Right kidney (tissue), 1 donor: Measurements from ENCODE around the gene PHF5A.
A peak's percentile ranks its signal among the peaks of the same experiment; 100 is the strongest.
"Not testable (repeated sequence)": the region's sequence is repeated elsewhere in the genome, so short reads cannot be mapped to it uniquely, and the experiment has no call there.

Experiments
- DNase-seq: peaks from one replicate; pipeline ENCODE4 v3.0.0-alpha.2; 2016

PHF5A gene

DNA sequence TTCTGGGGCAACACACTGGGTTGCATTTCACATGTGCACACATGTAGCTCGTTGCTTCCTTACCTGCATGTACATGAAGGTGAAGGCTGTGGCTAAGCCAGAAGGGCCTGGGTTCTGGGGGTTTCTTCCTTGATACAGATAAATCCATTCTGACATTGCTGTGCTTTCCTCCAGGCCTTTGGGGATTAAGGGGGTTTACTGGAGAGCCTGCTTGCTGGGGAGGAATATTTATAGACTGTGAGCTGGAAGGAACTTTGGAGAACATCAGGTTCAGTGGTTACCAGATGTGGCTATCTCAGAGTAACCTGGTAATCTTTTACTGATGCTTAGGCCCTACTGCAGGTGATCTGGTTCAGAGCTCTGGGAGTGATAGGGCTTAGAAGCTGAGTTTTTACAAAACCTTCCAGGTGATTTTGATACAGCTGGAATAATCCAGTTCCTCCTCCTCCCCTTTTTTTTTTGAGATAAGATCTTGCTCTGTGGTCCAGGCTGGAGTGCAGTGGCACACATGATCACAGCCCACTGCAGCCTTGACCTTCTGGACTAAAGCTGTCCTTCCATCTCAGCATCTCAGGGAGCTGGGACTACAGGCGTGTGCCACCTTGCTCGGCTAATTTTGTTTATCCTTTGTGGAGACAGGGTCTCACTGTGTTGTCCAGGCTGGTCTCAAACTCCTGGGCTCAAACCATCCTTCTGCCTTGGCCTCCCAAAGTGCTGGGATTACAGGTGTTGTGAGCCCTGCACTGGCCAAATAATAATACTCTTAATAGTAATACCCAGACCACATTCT is 20.3 kb upstream of the PHF5A start:
- no peak for DNase-seq

DNA sequence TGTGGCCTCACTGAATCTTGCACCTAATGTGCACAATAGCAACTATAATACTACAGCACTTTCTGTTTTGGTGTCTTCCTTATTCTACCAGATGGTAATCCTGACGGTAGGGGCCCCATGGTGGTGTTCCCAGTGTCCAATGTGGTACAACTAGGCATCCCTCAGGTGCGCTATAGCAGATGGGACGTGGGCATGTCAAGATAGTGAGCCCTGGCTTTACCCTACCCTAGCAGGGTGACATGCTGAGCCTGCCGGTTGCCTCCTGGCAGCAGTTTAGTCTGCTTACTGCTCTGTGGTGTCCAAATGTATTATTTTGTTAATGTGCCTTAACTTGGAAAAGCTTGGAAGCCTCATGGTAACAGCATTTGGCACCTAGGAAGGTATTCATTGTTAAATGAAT is 19.6 kb upstream of the PHF5A start:
- DNase-seq, result no peak

DNA sequence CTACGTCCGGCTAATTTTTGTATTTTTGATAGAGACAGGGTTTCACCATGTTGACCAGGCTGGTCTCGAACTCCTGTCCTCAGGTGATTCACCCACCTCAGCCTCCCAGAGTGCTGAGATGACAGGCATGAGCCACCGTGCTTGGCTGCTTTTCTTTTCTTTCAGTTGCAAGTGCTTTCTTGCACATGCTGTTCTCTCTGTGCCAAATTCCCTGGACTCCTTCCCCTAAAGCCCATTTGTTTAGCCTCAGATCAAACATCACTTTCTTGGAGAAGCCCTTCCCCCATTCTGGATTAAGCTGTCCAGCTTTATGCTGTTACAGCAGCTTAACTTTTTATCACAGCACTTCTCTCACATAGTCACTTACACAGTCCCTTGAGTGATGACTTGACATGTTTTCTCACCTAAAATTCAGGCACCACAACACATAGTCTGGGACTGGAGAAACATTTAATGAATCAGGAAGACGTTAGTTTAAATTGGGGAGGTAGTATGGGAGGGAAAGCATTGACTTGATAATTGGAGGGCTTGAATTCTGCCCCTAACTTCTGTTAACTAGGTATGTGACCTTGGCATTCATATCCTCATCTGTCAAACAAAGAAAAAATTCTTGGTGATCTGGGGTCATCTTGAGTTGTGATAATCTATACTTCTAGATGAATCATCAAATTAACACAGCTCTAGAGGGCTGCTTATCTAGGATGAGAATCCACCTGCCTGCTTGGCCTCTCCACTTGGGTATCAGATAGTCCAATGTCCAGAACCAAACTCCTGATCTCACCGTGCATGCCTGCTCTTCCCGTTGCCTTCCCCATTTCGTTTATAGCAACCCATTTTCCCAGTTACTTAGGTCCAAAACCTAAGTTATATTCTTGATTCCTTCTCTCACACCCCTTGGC is 18.8 kb upstream of the PHF5A start:
- DNase-seq, result no peak

DNA sequence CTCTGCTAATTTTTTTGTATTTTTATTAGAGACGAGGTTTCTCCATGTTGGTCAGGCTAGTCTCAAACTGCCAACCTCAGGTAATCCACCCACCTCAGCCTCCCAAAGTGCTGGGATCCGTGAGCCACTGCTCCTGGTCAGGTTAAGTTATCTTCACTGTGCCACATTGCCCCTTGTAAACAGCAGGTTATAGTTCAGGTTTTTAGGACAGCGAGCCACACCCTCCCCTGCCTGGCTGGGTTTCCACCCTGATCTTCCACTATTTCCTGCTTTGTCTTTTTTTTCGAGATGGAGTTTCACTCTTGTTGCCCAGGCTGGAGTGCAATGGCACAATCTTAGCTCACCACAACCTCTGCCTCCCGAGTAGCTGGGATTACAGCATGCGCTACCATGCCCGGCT is 16.5 kb upstream of the PHF5A start:
- DNase-seq, result no peak

DNA sequence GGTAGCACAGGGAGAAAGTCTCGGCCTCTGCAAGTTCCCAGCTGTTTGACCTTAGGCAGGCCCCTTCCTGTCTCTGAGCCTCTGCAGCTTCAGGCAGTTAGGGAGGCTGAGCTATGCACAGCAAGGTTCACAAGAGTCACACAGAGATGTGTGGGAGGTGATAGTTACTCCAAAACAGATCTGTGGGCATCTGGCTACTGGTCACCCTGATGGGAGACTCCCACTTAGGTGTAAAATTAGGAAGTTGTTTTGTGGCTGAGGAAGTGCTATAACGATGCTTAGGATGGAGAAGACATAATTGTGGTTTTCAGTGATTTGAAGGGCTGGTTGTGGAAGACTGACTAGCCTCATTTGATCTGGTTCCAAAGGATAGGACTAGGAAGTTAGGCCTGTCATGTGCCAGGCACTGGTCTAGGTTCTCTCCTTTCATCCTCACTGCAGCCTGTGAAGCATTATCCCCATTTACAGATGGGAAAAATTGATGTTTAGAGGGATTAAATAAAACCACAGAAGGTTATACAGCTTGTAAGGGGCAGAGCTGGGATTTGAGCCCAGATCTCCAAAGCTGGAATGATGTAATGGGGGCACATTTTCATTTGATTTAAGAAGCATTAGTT is 13.9 kb upstream of the PHF5A start:
- no peak for DNase-seq

DNA sequence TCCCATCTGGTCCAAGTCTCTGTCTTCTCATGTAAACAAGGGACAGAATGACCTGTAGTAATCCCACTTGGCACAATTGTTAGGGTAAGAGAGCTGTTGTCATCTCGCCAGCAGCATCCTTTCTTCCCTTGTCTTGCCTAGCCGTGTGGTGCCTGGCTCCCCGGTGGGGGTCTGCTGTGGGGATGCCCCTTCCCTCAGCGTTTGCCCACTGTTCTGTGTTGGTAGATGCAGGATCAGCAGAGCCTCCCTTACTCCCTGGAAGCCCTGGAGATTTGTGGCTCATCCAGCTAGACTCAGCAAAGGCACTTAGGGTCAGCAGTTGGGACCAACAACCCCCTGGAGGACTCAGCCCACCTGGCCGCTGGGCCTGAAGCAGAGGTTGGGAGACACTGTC is 13.4 kb upstream of the PHF5A start:
- no peak for DNase-seq

DNA sequence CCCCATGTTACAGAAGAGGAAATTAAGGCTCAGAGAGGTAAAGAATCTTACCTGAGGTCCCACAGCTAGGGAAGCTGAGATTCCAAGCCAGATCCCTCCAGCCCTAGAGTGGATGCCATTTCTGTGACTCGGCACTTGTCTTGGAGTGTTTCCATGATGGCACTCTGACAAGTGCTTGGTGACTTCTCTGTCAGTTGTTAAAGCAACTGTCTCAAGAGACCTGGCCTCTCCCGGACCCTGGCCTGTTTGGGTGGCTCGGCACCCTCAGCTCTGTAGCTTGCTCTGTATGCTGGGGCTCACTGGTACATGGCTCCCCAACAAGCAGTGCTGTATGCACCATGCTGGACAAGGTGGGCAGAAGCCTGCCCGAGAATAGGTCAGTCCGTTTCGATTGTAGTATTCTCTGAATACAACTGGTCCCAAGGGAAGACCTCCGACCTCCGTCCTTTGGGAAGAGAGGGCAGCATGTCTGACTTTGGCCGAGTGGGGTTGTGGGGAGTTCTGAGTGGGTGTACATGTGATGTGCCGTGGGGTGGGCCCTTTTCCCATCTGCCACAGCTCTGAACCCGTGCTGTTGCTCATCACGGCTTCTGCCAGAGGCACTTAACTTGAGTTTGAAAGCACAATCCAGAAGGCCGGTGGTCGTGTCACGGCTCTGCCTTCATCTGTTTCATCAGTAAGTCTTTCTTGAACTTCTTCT is 12.8 kb upstream of the PHF5A start:
- DNase-seq, result no peak

DNA sequence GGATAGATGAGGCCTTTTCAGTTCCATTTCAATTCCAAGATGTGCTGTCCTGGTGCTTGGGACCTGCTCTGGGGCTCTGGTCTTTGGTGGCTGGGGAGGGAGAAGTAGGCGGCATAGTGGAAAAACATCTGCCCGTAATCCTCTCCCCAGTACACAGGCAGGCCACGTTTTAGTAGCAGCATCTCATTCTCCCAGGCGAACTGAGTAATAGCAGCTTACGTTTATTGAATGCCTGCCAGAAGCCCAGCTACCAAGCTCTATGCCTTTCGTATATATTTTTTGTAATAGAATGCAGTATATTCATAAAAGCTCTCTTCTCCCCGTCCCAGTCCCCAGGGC is 11.9 kb upstream of the PHF5A start:
- DNase-seq, result no peak

DNA sequence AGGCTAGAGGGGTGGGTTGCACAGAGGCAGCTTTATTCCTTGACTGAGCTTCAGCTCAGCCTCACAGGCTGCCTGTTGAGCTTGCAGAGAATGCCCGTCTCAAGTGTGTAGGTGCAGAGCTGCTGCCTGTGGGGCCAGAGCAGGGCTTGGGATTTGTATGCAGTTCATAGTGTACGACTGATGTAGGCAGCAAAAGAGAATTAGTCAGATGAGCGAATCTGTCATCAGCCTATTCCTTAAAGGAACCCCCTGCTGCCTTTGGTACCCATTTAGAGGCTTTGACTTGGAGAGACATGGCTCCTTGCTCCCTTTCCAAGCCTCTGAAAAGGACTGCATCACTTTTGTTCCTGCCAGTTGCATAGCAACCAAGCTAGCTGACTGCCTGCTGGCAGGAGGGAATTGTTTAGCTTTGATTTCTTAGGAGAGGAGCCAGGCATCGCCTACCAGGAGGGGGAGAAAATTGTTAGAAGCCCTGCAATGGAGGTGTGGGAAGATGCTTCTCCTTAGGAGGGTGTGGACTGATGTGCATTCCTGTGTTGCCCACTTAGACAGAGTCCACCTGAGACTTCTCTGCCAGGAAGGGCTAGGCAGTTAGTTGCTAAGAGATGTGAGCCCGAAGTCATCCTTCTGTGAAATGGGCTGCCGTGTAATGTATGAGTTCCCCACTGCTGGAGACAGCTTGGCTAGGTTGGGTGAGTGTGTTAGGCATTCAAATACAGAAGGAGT is 11.3 kb upstream of the PHF5A start:
- no peak for DNase-seq

DNA sequence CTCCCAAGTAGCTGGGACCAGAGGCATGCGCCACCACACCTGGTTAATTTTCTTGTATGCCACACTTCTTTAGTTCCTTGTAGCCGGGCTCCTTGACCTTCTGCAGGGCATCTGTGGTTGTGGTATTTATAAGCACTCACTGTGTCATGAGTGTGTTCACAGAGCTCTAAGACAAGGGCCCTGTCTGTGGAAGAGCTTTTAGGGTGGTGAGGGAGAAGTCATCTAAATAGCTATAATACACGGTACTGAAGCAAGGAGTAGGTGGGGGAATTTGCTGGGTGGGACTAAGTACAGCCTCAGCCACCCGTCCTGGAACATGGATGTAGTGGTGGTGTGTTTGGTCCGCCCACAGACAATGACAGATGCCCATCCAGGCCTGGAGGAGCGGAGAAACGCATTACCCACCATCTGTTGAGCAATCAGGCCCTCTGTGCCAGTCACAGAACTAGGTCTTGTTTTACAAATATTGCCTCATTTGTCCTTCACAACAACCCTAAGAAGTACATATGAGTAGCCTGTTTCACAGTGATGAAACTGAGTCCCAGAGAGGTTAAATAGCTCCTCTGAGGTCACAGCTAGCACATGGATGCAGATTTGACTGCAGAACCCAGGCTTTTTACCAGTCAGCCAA is 10.5 kb upstream of the PHF5A start:
- no peak for DNase-seq

DNA sequence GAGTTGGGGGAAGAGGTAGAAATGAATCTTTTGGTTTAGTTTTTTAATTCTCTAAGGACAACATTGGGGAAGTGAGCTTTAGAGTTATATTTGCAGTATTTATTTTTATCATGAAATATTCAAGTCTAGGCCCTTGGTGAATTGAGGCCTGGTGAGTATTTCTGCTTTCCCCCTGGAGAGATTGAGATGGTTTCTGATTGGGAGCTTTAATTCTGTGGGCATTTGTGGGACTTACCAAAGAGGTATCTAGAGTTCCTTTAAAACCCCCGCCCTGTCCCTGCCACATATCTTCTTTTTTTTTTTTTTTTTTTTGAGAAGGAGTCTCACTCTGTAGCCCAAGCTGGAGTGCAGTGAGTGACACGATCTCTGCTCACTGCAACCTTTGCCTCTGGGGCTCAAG is 10.0 kb upstream of the PHF5A start:
- no peak for DNase-seq

DNA sequence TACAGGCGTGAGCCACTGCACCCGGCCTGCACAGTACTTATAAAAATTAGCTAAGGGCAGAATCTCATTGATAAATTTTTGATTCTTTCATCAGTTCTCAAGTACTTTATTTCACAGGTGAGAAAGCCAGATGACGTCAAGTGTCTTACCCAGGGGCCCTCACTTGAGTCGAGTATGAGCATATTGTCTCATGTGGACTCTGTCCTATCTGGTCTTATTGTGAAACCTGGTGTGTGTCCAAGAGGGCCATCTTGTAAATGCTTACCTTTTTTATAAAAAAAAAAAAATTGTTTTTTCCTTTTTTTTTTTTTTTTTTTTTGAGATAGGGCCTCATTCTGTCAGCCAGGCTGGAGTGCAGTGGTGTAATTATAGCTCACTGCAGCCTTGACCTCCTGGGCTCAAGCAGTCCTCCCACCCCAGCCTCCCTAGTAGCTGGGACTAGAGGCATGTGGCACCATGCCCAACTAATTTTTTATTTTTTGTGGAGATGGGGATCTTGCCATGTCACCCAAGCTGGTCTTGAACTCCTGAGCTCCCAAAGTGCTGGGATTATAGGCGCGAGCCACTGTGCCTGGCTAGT is 6.5 kb upstream of the PHF5A start:
- DNase-seq, result no peak

DNA sequence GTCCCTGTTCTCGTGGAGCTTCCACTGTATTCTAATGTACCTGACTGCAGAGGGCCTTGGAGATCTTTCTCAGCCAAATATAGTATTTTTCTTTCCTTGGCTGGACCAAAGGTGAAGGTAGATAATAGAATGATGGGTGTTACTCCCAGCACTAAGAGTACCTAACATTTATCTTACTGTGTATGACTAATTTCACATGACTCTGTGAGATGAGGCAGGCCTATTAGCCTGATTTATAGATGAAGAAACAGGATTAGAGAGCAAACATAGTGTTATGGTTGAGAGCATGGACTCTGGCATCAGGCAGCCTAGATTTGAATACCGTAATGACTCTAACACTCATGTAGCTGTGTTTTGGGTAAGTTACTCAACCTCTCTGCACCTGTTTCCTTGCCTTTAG is 3.1 kb upstream of the PHF5A start:
- no peak for DNase-seq

DNA sequence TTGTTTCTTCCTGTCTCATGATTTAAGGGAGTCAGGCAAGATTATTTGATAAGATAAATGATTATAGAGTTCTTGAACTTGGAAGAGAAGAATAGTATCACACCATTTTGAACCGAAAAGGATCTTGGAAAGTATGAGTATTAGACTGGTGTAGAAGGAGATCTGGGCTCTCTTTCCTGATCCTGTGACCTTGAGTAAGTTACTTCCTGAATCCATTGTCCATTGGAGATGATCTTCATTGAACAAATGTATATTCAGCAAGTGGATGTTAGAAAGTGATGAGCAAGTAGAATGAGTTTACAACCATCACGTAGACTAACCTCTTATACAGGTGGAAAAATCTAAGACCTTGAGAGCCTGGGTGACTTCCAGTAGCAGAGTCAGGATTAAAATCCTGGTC is 2.4 kb upstream of the PHF5A start:
- no peak for DNase-seq

DNA sequence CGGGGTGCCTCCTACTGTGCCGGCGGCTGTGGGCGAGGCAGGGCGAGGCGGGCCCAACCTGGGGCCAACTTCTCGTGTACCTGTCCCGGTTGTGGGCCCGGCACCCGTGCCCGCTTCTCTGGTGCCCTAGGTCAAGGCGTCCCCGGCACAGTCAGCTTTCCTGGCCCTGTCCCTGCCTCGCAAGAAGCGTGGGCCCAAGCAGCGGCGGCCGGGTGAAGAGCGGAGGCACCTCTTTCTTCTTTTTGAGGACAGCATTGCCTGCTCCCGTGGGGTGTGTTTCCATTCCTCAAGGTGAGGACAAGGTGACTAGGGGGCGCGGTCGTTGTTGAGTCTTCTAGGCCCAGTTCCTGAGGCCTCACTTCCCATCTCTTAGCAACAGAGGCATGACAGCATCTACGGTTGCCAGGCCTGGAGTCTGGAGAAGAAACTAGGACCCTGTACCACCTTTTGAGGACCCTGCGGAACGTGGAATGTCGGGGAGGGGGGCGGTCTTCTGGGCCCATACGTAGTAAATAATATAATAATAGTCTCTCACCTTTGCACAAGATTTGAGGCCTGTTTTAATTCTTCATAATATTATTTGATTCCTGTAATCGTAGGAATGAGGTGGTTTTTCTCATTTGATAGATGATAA is 843 bp upstream of the PHF5A start:
- peak; percentile 88 for DNase-seq

DNA sequence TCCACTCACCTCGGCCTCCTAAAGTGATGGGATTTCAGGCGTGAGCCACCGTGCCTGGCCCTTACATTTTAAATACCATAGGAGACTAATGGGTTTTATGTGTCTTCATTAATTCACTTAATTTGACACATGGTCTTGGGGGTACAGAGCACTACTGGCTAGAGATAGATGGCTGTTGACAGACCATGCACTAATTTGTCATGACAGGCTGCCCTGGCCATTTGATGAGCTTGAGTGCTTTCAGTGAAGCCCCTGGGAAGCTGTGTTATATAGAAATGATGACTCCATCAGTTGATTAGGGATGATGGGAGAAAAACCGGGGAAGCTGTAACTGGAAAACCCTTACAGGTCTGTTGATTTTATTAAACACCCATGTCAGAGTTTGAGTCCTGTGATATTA is 6.6 kb downstream of the PHF5A start:
- no peak for DNase-seq

DNA sequence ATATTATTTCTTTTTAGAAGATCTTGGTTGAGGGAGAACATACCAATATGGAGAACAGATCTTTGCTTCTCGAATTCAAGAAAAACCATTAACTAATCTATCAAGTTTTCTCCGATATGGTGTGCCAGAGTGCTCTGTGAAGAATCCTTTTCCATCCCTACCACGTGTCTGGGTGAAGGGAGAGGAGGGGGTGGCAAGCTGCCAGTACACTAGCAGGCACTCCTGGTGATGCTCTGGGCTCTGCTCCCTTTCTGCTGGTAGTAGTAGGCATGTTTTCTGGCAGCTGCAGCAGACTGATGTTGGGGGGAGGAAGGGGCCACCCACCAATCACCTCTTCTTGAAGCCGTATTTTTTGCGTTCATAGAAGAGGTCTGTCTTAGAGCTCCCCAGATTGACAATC is 8.4 kb downstream of the PHF5A start:
- not testable (repeated sequence) for DNase-seq

DNA sequence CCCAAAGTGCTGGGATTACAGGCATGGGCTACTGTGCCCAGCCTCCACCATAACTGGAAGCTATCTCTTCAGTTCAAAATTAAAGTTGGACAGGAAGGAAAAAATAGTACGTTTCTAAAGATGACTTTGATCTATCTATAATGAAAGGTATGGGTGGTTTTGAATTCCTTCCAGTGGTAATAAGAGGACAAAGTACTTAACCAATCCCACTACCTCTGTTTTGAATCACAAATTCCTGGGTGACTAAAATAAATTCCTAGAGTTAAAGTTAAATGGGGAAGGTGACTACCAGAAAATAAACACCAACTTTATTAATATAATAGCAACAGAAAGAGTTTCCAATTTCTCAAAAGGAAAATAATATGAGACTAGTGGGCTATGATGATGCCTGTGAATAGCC is 9.1 kb downstream of the PHF5A start:
- no peak for DNase-seq

DNA sequence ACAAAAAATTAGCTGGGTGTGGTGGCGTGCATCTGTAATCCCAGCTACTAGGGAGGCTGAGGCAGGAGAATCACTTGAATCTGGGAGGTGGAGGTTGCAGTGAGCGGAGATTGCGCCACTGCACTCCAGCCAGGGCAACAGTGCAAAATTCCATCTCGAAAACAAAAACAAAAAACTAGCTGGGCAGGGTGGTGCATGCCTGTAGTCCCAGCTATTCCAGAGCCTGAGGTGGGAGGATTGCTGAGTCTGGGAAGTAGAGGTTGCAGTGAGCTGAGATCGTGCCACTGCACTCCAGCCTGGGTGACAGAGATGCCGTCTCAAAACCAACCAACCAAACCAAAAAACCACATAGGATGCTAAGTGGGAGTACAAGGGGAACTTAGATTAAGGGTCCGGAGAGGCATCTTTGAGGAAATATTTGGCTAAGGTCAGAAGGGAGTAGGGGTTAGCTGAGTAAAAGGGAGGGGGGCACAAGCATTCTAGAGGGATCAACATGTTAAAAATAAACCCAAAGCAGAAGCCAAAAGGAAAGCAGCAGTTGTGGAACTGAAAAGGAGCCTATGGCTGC is 10.2 kb downstream of the PHF5A start:
- DNase-seq, result no peak

DNA sequence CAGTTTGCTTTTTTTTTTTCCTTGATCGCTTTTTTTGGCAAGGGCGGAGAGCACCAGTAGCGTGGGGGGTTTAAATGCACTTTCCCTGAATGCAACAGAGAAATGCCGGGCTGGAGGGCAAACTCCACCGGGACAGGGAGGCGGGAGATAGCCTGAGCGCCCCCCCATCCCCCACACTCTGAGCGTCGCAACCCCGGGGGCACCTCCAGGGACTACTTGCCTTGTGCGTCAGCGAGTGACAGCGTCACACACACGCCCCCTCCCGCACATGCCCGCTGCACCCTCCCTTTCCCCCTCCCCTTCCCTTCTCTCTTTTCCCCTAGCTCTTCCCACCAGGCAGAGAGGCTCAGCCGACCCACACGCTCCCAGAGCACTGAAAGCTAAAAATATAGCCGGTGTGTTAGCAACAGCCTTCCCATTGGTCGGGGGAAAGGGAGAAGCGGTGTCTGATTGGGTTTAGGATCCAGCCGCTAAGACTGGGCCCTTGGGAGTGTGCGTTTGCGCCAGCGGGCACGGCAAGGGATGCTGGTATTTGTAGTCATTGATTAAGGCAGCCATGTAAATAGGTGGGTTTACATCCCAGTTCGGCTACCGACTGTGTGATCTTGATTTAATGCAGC is 20.2 kb downstream of the PHF5A start:
- peak; percentile 91 for DNase-seq
